CD4-positive, CD25-positive, alpha-beta regulatory T cell (primary cell): Measurements from ENCODE around the gene PTPRT. TPM values are rescaled to one million over a fixed set of nuclear protein-coding genes. Genes with fewer than 3 reads are reported as not detected.

Source experiments
- ATAC-seq, 2 donors: fragments of 150-1000 bp; cut with Tn5 transposase; one replicate each; pipeline ENCODE4 v1.10.0; 2021; ENCODE audit warnings: low read depth in 2 of 2, moderate number of reproducible peaks in 2 of 2, moderate library complexity in 1 of 2
- DNase-seq, 3 donors: peaks; one replicate each; pipeline versions ENCODE4 v3.0.0 to v3.0.0-alpha.2; 2012 to 2022; ENCODE audit warnings: mixed read lengths in 1 of 3
- H3K27ac ChIP-seq: one replicate; pipeline ENCODE4 v1.7.0; 2013; ENCODE audit warnings: mild to moderate bottlenecking, low read length; ENCODE audit not compliant: insufficient read depth, poor library complexity, severe bottlenecking
- H3K27me3 ChIP-seq: one replicate; pipeline ENCODE4 v1.7.0; 2013; ENCODE audit warnings: low read length; ENCODE audit not compliant: control insufficient read depth, insufficient read depth
- H3K36me3 ChIP-seq: one replicate; pipeline ENCODE4 v1.7.0; 2013; ENCODE audit warnings: mild to moderate bottlenecking, low read length, moderate library complexity; ENCODE audit not compliant: control insufficient read depth, insufficient read depth
- H3K4me1 ChIP-seq: 2 replicates; pipeline ENCODE4 v1.7.0; 2013; ENCODE audit warnings: mild to moderate bottlenecking, low read length; ENCODE audit not compliant: insufficient read depth, control insufficient read depth, poor library complexity, severe bottlenecking
- H3K4me3 ChIP-seq: one replicate; pipeline ENCODE4 v1.7.0; 2013; ENCODE audit warnings: low read depth, mild to moderate bottlenecking, low read length, moderate library complexity
- H3K9me3 ChIP-seq, 2 experiments: 1 replicate in 1 of 2; 2 replicates in 1 of 2; pipeline ENCODE4 v1.7.0; 2013; ENCODE audit warnings: low read length in 2 of 2, mild to moderate bottlenecking in 1 of 2, moderate library complexity in 1 of 2; ENCODE audit not compliant: control insufficient read depth in 2 of 2
- H3K27ac Mint-ChIP-seq, 3 donors: one replicate each; pipeline ENCODE4 v1.8.0; 2020 to 2022; ENCODE audit warnings: mild to moderate bottlenecking in 3 of 3, mixed read lengths in 3 of 3, moderate library complexity in 2 of 3
- H3K27me3 Mint-ChIP-seq: one replicate; pipeline ENCODE4 v1.8.0; 2022; ENCODE audit warnings: mild to moderate bottlenecking, mixed read lengths
- H3K36me3 Mint-ChIP-seq: one replicate; pipeline ENCODE4 v1.8.0; 2020; ENCODE audit warnings: mixed read lengths
- H3K4me1 Mint-ChIP-seq, 4 donors: one replicate each; pipeline ENCODE4 v1.8.0; 2020 to 2022; ENCODE audit warnings: mixed read lengths in 4 of 4, mild to moderate bottlenecking in 1 of 4
- H3K4me3 Mint-ChIP-seq, 4 donors: one replicate each; pipeline ENCODE4 v1.8.0; 2020 to 2022; ENCODE audit warnings: mild to moderate bottlenecking in 4 of 4, mixed read lengths in 4 of 4, moderate library complexity in 3 of 4
- H3K9me3 Mint-ChIP-seq, 7 donors: one replicate each; pipeline ENCODE4 v1.8.0; 2020 to 2022; ENCODE audit warnings: mixed read lengths in 7 of 7, mild to moderate bottlenecking in 3 of 7, moderate library complexity in 2 of 7
- polyA plus RNA-seq, 4 donors: library from polyadenylated mRNA; unstranded; fragments of 300-500 nt; fragmentation: Illumina TruSeq; gene quantifications; one replicate each; pipeline ENCODE4 v1.2.3, GENCODE V29; 2021
- total RNA-seq: library from RNA; stranded (reverse); gene quantifications from one replicate; pipeline ENCODE4 v1.2.3, GENCODE V29; 2022

PTPRT gene
- total and polyA plus RNA-seq, 5 donors from 2014 or later, result not detected

- H3K27ac Mint-ChIP-seq, result no peak overlapping the region
- Histone ChIP-seq H3K27ac (no peak overlapping the region), H3K36me3 (no peaks in the 10 kb centered on the region), H3K9me3 (no peaks in the 10 kb centered on the region), H3K27me3 (no peaks in the 10 kb centered on the region), H3K4me1 (no peaks in the 10 kb centered on the region), H3K4me3 (no peak overlapping the region)
- H3K27me3 Mint-ChIP-seq, result no peaks in the 10 kb centered on the region
- no peak for ATAC-seq
- DNase-seq, result no peak
- H3K36me3 Mint-ChIP-seq, result no peaks in the 10 kb centered on the region
- no peaks in the 10 kb centered on the region for H3K4me1 Mint-ChIP-seq
- no peak overlapping the region for H3K4me3 Mint-ChIP-seq
- H3K9me3 Mint-ChIP-seq, result peaks cover 0 to 8% (median 0%) of the 10 kb centered on the region in 7 donors
Measured at GRCh38 chr20:42565235-42565995, 624.3 kb downstream of the PTPRT start.

DNA sequence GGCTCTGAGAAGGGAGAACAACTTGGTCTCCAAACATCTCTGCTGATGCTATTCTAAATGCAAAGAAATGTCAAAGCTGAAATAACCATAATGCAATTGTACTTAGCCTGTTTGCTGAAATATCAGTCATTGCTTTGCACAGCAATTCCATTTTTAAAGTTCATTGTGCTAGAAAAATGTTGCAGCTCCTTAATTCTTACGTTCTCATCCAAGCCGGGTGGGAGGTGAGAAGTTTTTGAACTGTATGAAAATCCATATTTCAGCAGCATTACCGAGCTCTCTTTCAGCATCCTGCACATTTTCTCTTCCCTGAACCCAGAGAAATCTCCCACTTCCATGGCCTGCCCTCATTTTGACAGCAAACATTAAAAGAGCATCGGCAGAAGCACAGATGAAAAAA lies 630.0 kb downstream of the PTPRT start:
- H3K4me3 ChIP-seq, result no peak overlapping the region
- no peaks in the 10 kb centered on the region for H3K4me1 ChIP-seq
- no peaks in the 10 kb centered on the region for H3K27me3 ChIP-seq
- H3K9me3 ChIP-seq, result no peaks in the 10 kb centered on the region
- ATAC-seq (no peak), DNase-seq (no peak)
- Mint-ChIP-seq H3K27ac (no peak overlapping the region), H3K4me1 (no peaks in the 10 kb centered on the region), H3K36me3 (no peaks in the 10 kb centered on the region), H3K9me3 (peaks cover 0 to 6% (median 0%) of the 10 kb centered on the region in 7 donors), H3K27me3 (no peaks in the 10 kb centered on the region), H3K4me3 (no peak overlapping the region)
- H3K36me3 ChIP-seq, result no peaks in the 10 kb centered on the region
- no peak overlapping the region for H3K27ac ChIP-seq

GRCh38 chr20:42556575-42556974 lies 633.1 kb downstream of the PTPRT start:
- Mint-ChIP-seq H3K36me3 (no peaks in the 10 kb centered on the region), H3K27me3 (no peaks in the 10 kb centered on the region), H3K4me3 (no peak overlapping the region), H3K4me1 (no peaks in the 10 kb centered on the region), H3K9me3 (peaks cover 0 to 6% (median 0%) of the 10 kb centered on the region in 7 donors), H3K27ac (no peak overlapping the region)
- no peaks in the 10 kb centered on the region for H3K36me3 ChIP-seq
- no peaks in the 10 kb centered on the region for H3K4me1 ChIP-seq
- no peaks in the 10 kb centered on the region for H3K9me3 ChIP-seq
- H3K27ac ChIP-seq, result no peak overlapping the region
- no peaks in the 10 kb centered on the region for H3K27me3 ChIP-seq
- no peak overlapping the region for H3K4me3 ChIP-seq
- no peak for ATAC-seq
- DNase-seq, result no peak

GRCh38 chr20:42553374-42553773 lies 636.3 kb downstream of the PTPRT start:
- H3K4me3 Mint-ChIP-seq, result no peak overlapping the region

GRCh38 chr20:42549496-42549895 lies 640.2 kb downstream of the PTPRT start:
- Histone ChIP-seq H3K27me3 (no peaks in the 10 kb centered on the region), H3K27ac (no peak overlapping the region), H3K4me1 (no peaks in the 10 kb centered on the region), H3K36me3 (no peaks in the 10 kb centered on the region), H3K4me3 (no peak overlapping the region), H3K9me3 (no peaks in the 10 kb centered on the region)
- H3K36me3 Mint-ChIP-seq, result no peaks in the 10 kb centered on the region
- no peak for ATAC-seq
- H3K9me3 Mint-ChIP-seq, result peaks cover 0 to 2% (median 0%) of the 10 kb centered on the region in 7 donors
- H3K4me1 Mint-ChIP-seq, result no peaks in the 10 kb centered on the region
- H3K27me3 Mint-ChIP-seq, result no peaks in the 10 kb centered on the region
- H3K27ac Mint-ChIP-seq, result no peak overlapping the region
- no peak overlapping the region for H3K4me3 Mint-ChIP-seq
- no peak for DNase-seq

More at GRCh38 chr20:42553374-42553773, 636.3 kb downstream of the PTPRT start:
- Histone ChIP-seq H3K27me3 (no peaks in the 10 kb centered on the region), H3K9me3 (no peaks in the 10 kb centered on the region), H3K36me3 (no peaks in the 10 kb centered on the region), H3K27ac (no peak overlapping the region), H3K4me3 (no peak overlapping the region), H3K4me1 (no peaks in the 10 kb centered on the region)
- Mint-ChIP-seq H3K27me3 (no peaks in the 10 kb centered on the region), H3K4me1 (no peaks in the 10 kb centered on the region), H3K27ac (no peak overlapping the region), H3K9me3 (peaks cover 0 to 6% (median 1%) of the 10 kb centered on the region in 7 donors), H3K36me3 (no peaks in the 10 kb centered on the region)
- DNase-seq (no peak), ATAC-seq (no peak)

DNA sequence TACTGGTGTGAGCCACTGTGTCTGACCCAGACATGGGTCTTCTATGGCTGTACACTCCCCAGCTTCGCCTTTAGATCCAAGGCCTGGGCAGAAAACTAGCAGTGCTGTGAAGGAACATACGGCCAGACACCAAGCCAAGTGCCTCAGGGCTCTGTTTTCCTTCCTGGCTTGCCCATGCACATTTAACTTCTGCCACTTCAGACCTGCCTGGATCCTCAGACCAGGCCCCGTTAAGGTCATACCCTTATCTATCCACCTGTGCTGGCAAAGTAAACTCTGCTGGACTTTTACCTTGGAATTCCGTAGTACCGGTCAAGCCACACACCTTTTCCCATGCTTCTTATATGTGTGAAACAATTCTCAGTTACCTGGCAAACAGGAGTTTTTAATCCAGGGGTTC lies 644.8 kb downstream of the PTPRT start:
- H3K4me3 ChIP-seq, result no peak overlapping the region
- H3K27me3 Mint-ChIP-seq, result no peaks in the 10 kb centered on the region
- no peaks in the 10 kb centered on the region for H3K9me3 ChIP-seq
- H3K27me3 ChIP-seq, result no peaks in the 10 kb centered on the region
- no peaks in the 10 kb centered on the region for H3K36me3 Mint-ChIP-seq
- H3K4me3 Mint-ChIP-seq, result no peak overlapping the region
- H3K36me3 ChIP-seq, result no peaks in the 10 kb centered on the region
- DNase-seq (no peak), ATAC-seq (no peak)
- no peak overlapping the region for H3K27ac Mint-ChIP-seq
- peaks cover 0 to 4% (median 0%) of the 10 kb centered on the region in 7 donors for H3K9me3 Mint-ChIP-seq
- no peak overlapping the region for H3K27ac ChIP-seq
- no peaks in the 10 kb centered on the region for H3K4me1 Mint-ChIP-seq
- H3K4me1 ChIP-seq, result no peaks in the 10 kb centered on the region

DNA sequence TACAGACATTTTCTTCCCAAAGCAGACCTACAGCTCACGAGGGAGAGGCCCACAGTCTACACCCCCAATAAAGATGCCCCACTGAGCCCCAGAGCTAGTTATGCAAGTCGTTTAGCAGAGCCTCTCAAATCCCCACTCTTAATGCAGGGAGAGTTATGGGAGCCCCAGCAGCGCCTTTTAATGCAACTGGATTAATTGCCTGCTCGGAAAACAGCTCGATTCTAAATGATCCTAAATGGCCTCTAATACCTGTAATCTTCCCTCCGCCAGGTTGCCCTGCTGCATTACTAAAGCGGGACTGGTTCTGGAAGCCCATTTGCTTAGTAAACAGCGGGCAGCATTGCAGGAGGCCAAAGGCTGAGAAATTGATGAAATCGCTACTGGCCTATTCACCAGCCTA lies 656.9 kb downstream of the PTPRT start:
- H3K27me3 ChIP-seq, result no peaks in the 10 kb centered on the region
- H3K27me3 Mint-ChIP-seq, result peaks cover 4% of the 10 kb centered on the region
- no peak overlapping the region for H3K27ac Mint-ChIP-seq
- no peaks in the 10 kb centered on the region for H3K4me1 Mint-ChIP-seq
- H3K4me3 Mint-ChIP-seq, result no peak overlapping the region
- no peaks in the 10 kb centered on the region for H3K4me1 ChIP-seq
- H3K9me3 Mint-ChIP-seq, result peaks cover 0 to 4% (median 0%) of the 10 kb centered on the region in 7 donors
- H3K36me3 Mint-ChIP-seq, result no peaks in the 10 kb centered on the region
- H3K9me3 ChIP-seq, result no peaks in the 10 kb centered on the region
- ATAC-seq (no peak), DNase-seq (no peak)
- H3K36me3 ChIP-seq, result no peaks in the 10 kb centered on the region
- no peak overlapping the region for H3K4me3 ChIP-seq
- H3K27ac ChIP-seq, result no peak overlapping the region

DNA sequence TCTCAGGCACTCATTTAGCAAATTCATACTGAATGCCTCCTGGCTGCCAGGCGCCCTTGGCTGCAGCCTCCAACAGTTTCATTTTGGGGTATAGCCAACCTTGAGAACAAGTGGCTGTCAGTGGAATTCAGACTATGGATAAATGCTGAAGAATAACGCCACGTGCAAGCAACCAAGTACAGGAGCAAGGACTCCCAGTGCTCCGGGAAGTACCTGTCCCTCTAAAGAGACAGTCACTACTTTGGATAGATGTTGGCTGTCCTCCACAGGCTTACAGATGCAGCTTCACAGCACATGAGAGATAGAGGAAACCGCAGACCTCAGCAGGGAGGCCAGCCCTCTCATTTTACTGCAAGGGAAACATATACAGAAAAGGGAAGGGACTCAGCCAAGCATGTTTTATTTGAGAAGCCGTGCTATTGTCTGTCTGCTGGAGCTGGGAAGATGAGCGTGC lies 658.2 kb downstream of the PTPRT start:
- Mint-ChIP-seq H3K4me3 (no peak overlapping the region), H3K27me3 (peaks cover 4% of the 10 kb centered on the region), H3K36me3 (no peaks in the 10 kb centered on the region), H3K4me1 (peaks cover 0 to 1% (median 0%) of the 10 kb centered on the region in 4 donors), H3K27ac (no peak overlapping the region), H3K9me3 (peaks cover 0 to 4% (median 2%) of the 10 kb centered on the region in 7 donors)
- H3K27ac ChIP-seq, result no peak overlapping the region
- no peaks in the 10 kb centered on the region for H3K9me3 ChIP-seq
- no peaks in the 10 kb centered on the region for H3K36me3 ChIP-seq
- no peak overlapping the region for H3K4me3 ChIP-seq
- ATAC-seq (no peak), DNase-seq (no peak)
- H3K4me1 ChIP-seq, result no peaks in the 10 kb centered on the region
- no peaks in the 10 kb centered on the region for H3K27me3 ChIP-seq
